GM18511 (cell line): ENCODE results near the gene GALNT10.

Source experiments
- ATAC-seq: cut with Tn5 transposase; IDR thresholded peaks from one replicate; pipeline ENCODE4 v1.9.1; 2021; ENCODE audit warnings: mild to moderate bottlenecking, moderate library complexity; ENCODE audit not compliant: unreplicated experiment

Gene GALNT10

DNA sequence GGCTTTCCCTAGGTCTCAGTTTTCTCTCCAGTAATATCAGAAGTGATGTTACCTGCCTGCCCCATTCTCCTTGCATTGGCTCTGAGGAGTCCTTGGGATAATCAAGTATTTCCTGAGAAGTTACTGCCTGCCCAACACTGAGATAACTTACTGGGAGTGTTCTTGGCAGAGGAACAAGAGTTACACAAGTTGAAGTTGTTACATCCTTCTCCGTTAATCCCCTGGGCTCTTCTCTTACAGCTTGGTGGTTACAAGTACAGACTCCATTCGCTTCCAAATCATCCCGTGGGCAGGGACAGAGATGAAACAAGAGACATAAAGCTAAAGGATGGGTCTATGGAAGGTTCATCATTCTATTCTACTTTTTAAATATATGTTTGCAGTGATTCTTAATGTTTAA, 181.2 kb downstream of the GALNT10 start:
- ATAC-seq = no peak

- no peak for ATAC-seq
Measured at GRCh38 chr5:154372661-154373060, 182.1 kb downstream of the GALNT10 start.

GRCh38 chr5:154373326-154373725, 182.8 kb downstream of the GALNT10 start:
- ATAC-seq = no peak

DNA sequence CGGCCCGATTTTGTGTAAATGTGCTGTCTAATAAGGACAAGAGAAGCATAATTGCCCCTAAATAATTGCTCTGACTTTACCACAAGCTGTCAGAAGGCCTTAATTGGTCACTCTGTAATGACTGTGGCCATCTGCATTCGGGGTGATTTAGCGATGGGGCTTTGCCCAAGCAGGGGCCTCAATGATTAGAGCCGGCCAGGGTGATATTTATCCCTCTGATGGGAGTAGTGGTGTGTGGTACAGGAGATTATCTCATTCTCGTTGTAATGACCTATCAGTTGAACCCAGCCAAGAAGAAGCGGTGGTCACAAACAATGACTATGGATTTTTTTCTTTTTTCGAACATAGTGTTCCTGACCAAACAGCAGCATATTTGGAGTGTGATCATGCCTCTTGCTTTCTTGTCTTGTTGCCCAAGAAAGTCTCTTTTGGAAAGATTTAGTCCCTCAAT, 183.2 kb downstream of the GALNT10 start:
- no peak for ATAC-seq

GRCh38 chr5:154374264-154374663, 183.7 kb downstream of the GALNT10 start:
- ATAC-seq = no peak

DNA sequence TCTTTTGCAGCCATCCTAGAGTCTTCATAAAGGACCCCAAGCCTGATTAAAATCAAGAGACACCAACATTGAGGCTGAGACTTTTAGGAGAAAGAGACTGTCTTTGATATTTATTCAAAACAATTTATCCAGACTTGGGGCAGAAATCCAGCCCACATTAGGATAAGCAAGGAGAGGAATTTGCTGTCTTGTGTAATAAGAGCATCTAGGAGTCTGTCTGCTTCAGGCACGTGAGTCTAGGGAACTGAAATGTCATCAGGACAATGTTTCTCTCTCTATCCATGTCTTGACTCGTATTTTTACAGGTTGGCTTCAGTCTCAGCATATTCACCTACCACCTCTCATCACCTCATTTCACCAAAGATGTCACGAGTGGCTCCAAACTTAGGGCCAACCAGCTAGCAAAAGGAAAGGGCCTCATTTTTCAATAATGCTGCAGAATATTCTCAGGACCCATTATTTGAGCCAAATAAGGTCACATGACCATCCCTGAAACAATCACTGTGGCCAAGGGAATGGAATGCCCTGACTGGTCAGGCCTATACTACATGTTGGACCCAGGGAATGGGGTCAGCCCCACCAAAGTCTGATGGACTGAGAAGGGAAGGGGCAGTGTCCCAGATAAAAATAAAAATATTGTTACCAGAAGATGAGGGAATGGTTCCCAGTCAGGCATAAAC, 184.9 kb downstream of the GALNT10 start:
- no peak for ATAC-seq

DNA sequence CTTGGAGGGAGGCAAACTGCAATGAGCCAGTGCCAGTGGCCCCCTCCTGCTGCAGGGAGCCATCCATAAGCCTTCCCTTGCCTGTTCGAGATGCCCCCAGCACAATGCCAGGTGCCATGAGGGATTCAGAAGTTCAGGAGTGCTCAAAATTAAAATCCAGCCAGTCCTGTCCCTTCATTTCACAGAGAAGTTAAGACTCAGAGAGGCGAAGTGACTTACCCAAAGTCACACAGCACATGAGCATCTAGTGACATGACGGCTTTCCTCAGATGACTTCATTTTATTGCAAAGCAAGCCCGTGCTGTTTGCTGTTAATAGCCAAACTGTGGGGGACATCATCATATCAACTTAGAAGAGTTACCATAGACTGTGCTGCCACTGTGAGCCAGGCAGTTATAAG, 185.9 kb downstream of the GALNT10 start:
- no peak for ATAC-seq

- ATAC-seq = peak; percentile 55
Measured at GRCh38 chr5:154377754-154378533, 187.4 kb downstream of the GALNT10 start.

GRCh38 chr5:154380263-154380662, 189.7 kb downstream of the GALNT10 start:
- no peak for ATAC-seq

GRCh38 chr5:154384480-154385235, 194.1 kb downstream of the GALNT10 start:
- ATAC-seq = peak; percentile 98

GRCh38 chr5:154385236-154385512, 194.6 kb downstream of the GALNT10 start:
- ATAC-seq = peak; percentile 43

DNA sequence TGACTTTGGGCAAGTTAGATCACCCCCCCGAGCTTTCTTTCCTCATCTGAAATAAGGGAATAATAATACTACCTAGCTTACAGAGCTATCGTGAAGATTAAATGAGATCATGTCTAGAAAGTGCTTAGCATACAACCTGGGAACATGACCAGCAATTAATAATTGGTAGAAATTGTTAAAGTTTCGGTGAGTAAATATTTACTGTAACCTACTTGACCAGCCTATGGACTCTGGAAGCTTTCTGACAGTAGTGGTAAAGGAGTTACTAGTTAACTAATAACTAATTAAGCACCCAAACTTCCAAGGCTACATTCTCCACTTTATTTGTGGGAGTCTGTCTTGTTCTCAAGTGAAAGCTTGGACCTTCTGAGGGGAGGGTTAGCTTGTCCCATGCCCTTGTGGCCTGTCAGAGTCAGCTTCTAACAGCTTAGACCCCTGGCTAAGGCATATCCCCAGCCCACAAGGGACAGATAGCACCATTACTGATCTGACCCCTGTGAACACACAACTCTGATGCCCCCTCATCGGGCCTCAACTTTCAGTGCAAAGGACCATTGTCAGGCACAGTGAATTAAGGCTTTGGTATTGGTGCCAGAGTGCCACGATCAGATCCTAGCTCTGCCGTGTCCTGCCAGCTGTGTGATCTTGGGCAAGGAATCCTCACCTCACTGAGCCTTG, 196.6 kb downstream of the GALNT10 start:
- no peak for ATAC-seq

- no peak for ATAC-seq
Measured at GRCh38 chr5:154388842-154389241, 198.3 kb downstream of the GALNT10 start.

DNA sequence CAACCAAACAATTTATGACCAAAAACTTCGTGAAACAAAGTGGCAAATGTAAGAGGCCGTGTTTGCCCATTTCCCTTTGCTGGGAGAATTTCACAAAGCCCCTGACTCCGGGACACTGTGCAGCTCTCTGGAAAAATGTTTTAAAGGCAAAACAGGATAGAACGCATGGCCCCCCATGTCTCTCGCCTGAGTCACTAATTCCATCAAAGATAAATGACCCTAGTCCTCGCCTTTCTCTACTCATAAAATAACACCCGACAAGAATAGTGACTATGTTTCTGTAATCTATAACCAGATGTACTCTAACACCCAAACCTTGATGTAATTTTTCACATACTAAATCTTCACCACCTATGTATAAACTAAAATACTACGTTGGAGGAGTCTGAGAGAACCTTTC, 199.6 kb downstream of the GALNT10 start:
- no peak for ATAC-seq

GRCh38 chr5:154390746-154391359, 200.3 kb downstream of the GALNT10 start:
- ATAC-seq = no peak

- no peak for ATAC-seq
Measured at GRCh38 chr5:154391788-154392187, 201.3 kb downstream of the GALNT10 start.

- ATAC-seq = no peak
Measured at GRCh38 chr5:154393850-154394249, 203.3 kb downstream of the GALNT10 start.

GRCh38 chr5:154394307-154394706, 203.8 kb downstream of the GALNT10 start:
- ATAC-seq = no peak

GRCh38 chr5:154395407-154396106, 205.0 kb downstream of the GALNT10 start:
- ATAC-seq = peak; percentile 89

GRCh38 chr5:154396128-154396527, 205.6 kb downstream of the GALNT10 start:
- ATAC-seq = no peak
